Measurements from ENCODE around the gene AMDHD2.

AMDHD2 gene

GRCh38 chr16:2518823-2519710, 1.1 kb upstream of the AMDHD2 start:
- Histone ChIP-seq H3K9me3 (ENCODE audit: control insufficient read depth in 1 of 2, low read length in 2 of 2) (no peaks in the 10 kb centered on the region), H3K36me3 (ENCODE audit: control insufficient read depth in 1 of 2, insufficient read depth in 2 of 2, low read length in 2 of 2) (peaks cover 0 to 18% of the 10 kb centered on the region in 2 donors), H3K4me3 (ENCODE audit: low read depth in 1 of 2, low read length in 2 of 2) (peak overlapping the region in 1 of 2 donors; percentile 28), H3K9ac (ENCODE audit: low read depth in 1 of 2, low read length in 2 of 2) (peak overlapping the region; percentile 10 to 29), H3K4me1 (ENCODE audit: control insufficient read depth in 1 of 2, insufficient read depth in 2 of 2, low read length in 2 of 2) (peaks cover 66 to 70% of the 10 kb centered on the region in 2 donors), H3K27ac (ENCODE audit: low read depth, low read length) (peak overlapping the region; percentile 23), H3K27me3 (ENCODE audit: control insufficient read depth in 1 of 2, insufficient read depth in 2 of 2, low read length in 2 of 2) (no peaks in the 10 kb centered on the region)

- H3K4me1 ChIP-seq (ENCODE audit: control insufficient read depth in 1 of 2, insufficient read depth in 2 of 2, low read length in 2 of 2): peaks cover 70 to 76% of the 10 kb centered on the region in 2 donors
- no peaks in the 10 kb centered on the region for H3K9me3 ChIP-seq (ENCODE audit: control insufficient read depth in 1 of 2, low read length in 2 of 2)
- peak overlapping the region; percentile 63 for H3K27ac ChIP-seq (ENCODE audit: low read depth, low read length)
- H3K36me3 ChIP-seq (ENCODE audit: control insufficient read depth in 1 of 2, insufficient read depth in 2 of 2, low read length in 2 of 2): peaks cover 0 to 18% of the 10 kb centered on the region in 2 donors
- H3K9ac ChIP-seq (ENCODE audit: low read depth in 1 of 2, low read length in 2 of 2): peak overlapping the region in 1 of 2 donors; percentile 10
- H3K27me3 ChIP-seq (ENCODE audit: control insufficient read depth in 1 of 2, insufficient read depth in 2 of 2, low read length in 2 of 2): no peaks in the 10 kb centered on the region
- H3K4me3 ChIP-seq (ENCODE audit: low read depth in 1 of 2, low read length in 2 of 2): peak overlapping the region in 1 of 2 donors; percentile 28
Observed at GRCh38 chr16:2519711-2520080, 475 bp upstream of the AMDHD2 start.

GRCh38 chr16:2520784-2521531, 787 bp downstream of the AMDHD2 start:
- H3K9ac ChIP-seq (ENCODE audit: low read depth in 1 of 2, low read length in 2 of 2): peak overlapping the region; percentile 43 to 57
- no peaks in the 10 kb centered on the region for H3K27me3 ChIP-seq (ENCODE audit: control insufficient read depth in 1 of 2, insufficient read depth in 2 of 2, low read length in 2 of 2)
- H3K4me1 ChIP-seq (ENCODE audit: control insufficient read depth in 1 of 2, insufficient read depth in 2 of 2, low read length in 2 of 2): peaks cover 62 to 68% of the 10 kb centered on the region in 2 donors
- H3K4me3 ChIP-seq (ENCODE audit: low read depth in 1 of 2, low read length in 2 of 2): peak overlapping the region; percentile 73 to 74
- H3K9me3 ChIP-seq (ENCODE audit: control insufficient read depth in 1 of 2, low read length in 2 of 2): no peaks in the 10 kb centered on the region
- H3K27ac ChIP-seq (ENCODE audit: low read depth, low read length): peak overlapping the region; percentile 42
- peaks cover 0 to 18% of the 10 kb centered on the region in 2 donors for H3K36me3 ChIP-seq (ENCODE audit: control insufficient read depth in 1 of 2, insufficient read depth in 2 of 2, low read length in 2 of 2)

- Histone ChIP-seq H3K4me1 (ENCODE audit: control insufficient read depth in 1 of 2, insufficient read depth in 2 of 2, low read length in 2 of 2) (peaks cover 34 to 42% of the 10 kb centered on the region in 2 donors), H3K36me3 (ENCODE audit: control insufficient read depth in 1 of 2, insufficient read depth in 2 of 2, low read length in 2 of 2) (peaks cover 8 to 35% of the 10 kb centered on the region in 2 donors), H3K9me3 (ENCODE audit: control insufficient read depth in 1 of 2, low read length in 2 of 2) (no peaks in the 10 kb centered on the region), H3K4me3 (ENCODE audit: low read depth in 1 of 2, low read length in 2 of 2) (peak overlapping the region; percentile 42 to 50), H3K27ac (ENCODE audit: low read depth, low read length) (peak overlapping the region; percentile 10), H3K9ac (ENCODE audit: low read depth in 1 of 2, low read length in 2 of 2) (peak overlapping the region; percentile 13 to 20), H3K27me3 (ENCODE audit: control insufficient read depth in 1 of 2, insufficient read depth in 2 of 2, low read length in 2 of 2) (no peaks in the 10 kb centered on the region)
Observed at GRCh38 chr16:2523801-2524231, 3.6 kb downstream of the AMDHD2 start.

- Histone ChIP-seq H3K36me3 (ENCODE audit: control insufficient read depth in 1 of 2, insufficient read depth in 2 of 2, low read length in 2 of 2) (peaks cover 8 to 35% of the 10 kb centered on the region in 2 donors), H3K27me3 (ENCODE audit: control insufficient read depth in 1 of 2, insufficient read depth in 2 of 2, low read length in 2 of 2) (no peaks in the 10 kb centered on the region), H3K27ac (ENCODE audit: low read depth, low read length) (peak overlapping the region; percentile 50), H3K4me3 (ENCODE audit: low read depth in 1 of 2, low read length in 2 of 2) (peak overlapping the region; percentile 42 to 50), H3K4me1 (ENCODE audit: control insufficient read depth in 1 of 2, insufficient read depth in 2 of 2, low read length in 2 of 2) (peaks cover 28 to 36% of the 10 kb centered on the region in 2 donors), H3K9me3 (ENCODE audit: control insufficient read depth in 1 of 2, low read length in 2 of 2) (no peaks in the 10 kb centered on the region), H3K9ac (ENCODE audit: low read depth in 1 of 2, low read length in 2 of 2) (peak overlapping the region; percentile 13 to 20)
Observed at GRCh38 chr16:2524339-2524938, 4.3 kb downstream of the AMDHD2 start.

GRCh38 chr16:2526135-2526534, 6.0 kb downstream of the AMDHD2 start:
- Histone ChIP-seq H3K36me3 (ENCODE audit: control insufficient read depth in 1 of 2, insufficient read depth in 2 of 2, low read length in 2 of 2) (peaks cover 11 to 41% of the 10 kb centered on the region in 2 donors), H3K27ac (ENCODE audit: low read depth, low read length) (no peak overlapping the region), H3K4me1 (ENCODE audit: control insufficient read depth in 1 of 2, insufficient read depth in 2 of 2, low read length in 2 of 2) (peaks cover 20 to 36% of the 10 kb centered on the region in 2 donors), H3K27me3 (ENCODE audit: control insufficient read depth in 1 of 2, insufficient read depth in 2 of 2, low read length in 2 of 2) (no peaks in the 10 kb centered on the region), H3K9ac (ENCODE audit: low read depth in 1 of 2, low read length in 2 of 2) (no peak overlapping the region), H3K9me3 (ENCODE audit: control insufficient read depth in 1 of 2, low read length in 2 of 2) (no peaks in the 10 kb centered on the region), H3K4me3 (ENCODE audit: low read depth in 1 of 2, low read length in 2 of 2) (no peak overlapping the region)

- peaks cover 21 to 37% of the 10 kb centered on the region in 2 donors for H3K4me1 ChIP-seq (ENCODE audit: control insufficient read depth in 1 of 2, insufficient read depth in 2 of 2, low read length in 2 of 2)
- no peak overlapping the region for H3K27ac ChIP-seq (ENCODE audit: low read depth, low read length)
- H3K27me3 ChIP-seq (ENCODE audit: control insufficient read depth in 1 of 2, insufficient read depth in 2 of 2, low read length in 2 of 2): no peaks in the 10 kb centered on the region
- H3K36me3 ChIP-seq (ENCODE audit: control insufficient read depth in 1 of 2, insufficient read depth in 2 of 2, low read length in 2 of 2): peaks cover 11 to 41% of the 10 kb centered on the region in 2 donors
- no peaks in the 10 kb centered on the region for H3K9me3 ChIP-seq (ENCODE audit: control insufficient read depth in 1 of 2, low read length in 2 of 2)
- H3K9ac ChIP-seq (ENCODE audit: low read depth in 1 of 2, low read length in 2 of 2): no peak overlapping the region
- H3K4me3 ChIP-seq (ENCODE audit: low read depth in 1 of 2, low read length in 2 of 2): no peak overlapping the region
Observed at GRCh38 chr16:2527071-2527783, 7.1 kb downstream of the AMDHD2 start.

GRCh38 chr16:2527784-2528100, 7.6 kb downstream of the AMDHD2 start:
- Histone ChIP-seq H3K36me3 (ENCODE audit: control insufficient read depth in 1 of 2, insufficient read depth in 2 of 2, low read length in 2 of 2) (peaks cover 11 to 41% of the 10 kb centered on the region in 2 donors), H3K27me3 (ENCODE audit: control insufficient read depth in 1 of 2, insufficient read depth in 2 of 2, low read length in 2 of 2) (no peaks in the 10 kb centered on the region), H3K4me1 (ENCODE audit: control insufficient read depth in 1 of 2, insufficient read depth in 2 of 2, low read length in 2 of 2) (peaks cover 21 to 37% of the 10 kb centered on the region in 2 donors), H3K27ac (ENCODE audit: low read depth, low read length) (no peak overlapping the region), H3K4me3 (ENCODE audit: low read depth in 1 of 2, low read length in 2 of 2) (no peak overlapping the region), H3K9ac (ENCODE audit: low read depth in 1 of 2, low read length in 2 of 2) (no peak overlapping the region), H3K9me3 (ENCODE audit: control insufficient read depth in 1 of 2, low read length in 2 of 2) (no peaks in the 10 kb centered on the region)

GRCh38 chr16:2528161-2529060, 8.2 kb downstream of the AMDHD2 start:
- Histone ChIP-seq H3K4me3 (ENCODE audit: low read depth in 1 of 2, low read length in 2 of 2) (no peak overlapping the region), H3K36me3 (ENCODE audit: control insufficient read depth in 1 of 2, insufficient read depth in 2 of 2, low read length in 2 of 2) (peaks cover 11 to 36% of the 10 kb centered on the region in 2 donors), H3K27me3 (ENCODE audit: control insufficient read depth in 1 of 2, insufficient read depth in 2 of 2, low read length in 2 of 2) (no peaks in the 10 kb centered on the region), H3K27ac (ENCODE audit: low read depth, low read length) (no peak overlapping the region), H3K9me3 (ENCODE audit: control insufficient read depth in 1 of 2, low read length in 2 of 2) (no peaks in the 10 kb centered on the region), H3K4me1 (ENCODE audit: control insufficient read depth in 1 of 2, insufficient read depth in 2 of 2, low read length in 2 of 2) (peaks cover 18 to 31% of the 10 kb centered on the region in 2 donors), H3K9ac (ENCODE audit: low read depth in 1 of 2, low read length in 2 of 2) (no peak overlapping the region)
